Tibial artery (tissue), 4 donors: Measurements from ENCODE around the gene USP17L30.
"Not testable (repeated sequence)": the region's sequence is repeated elsewhere in the genome, so short reads cannot be mapped to it uniquely, and the experiment has no call there.

Experiments
- DNase-seq, 2 donors: peaks; one replicate each; pipeline ENCODE4 v3.0.0-alpha.2; 2019
- H3K27ac ChIP-seq, 2 donors: fragments of 200-600 bp; sonication (generic) in 1 of 2; 1 replicate in 1 of 2; 2 replicates in 1 of 2; pipeline ENCODE4 v1.5.1; 2018 to 2019; ENCODE audit warnings: mild to moderate bottlenecking in 1 of 2
- H3K27me3 ChIP-seq, 2 donors: fragments of 200-600 bp; sonication (generic) in 1 of 2; one replicate each; pipeline versions ENCODE4 v1.5.1 to v1.6.0; 2016 to 2019
- H3K36me3 ChIP-seq, 3 donors: fragments of 200-600 bp; sonication (generic) in 2 of 3; one replicate each; pipeline ENCODE4 v1.5.1; 2016 to 2019; ENCODE audit warnings: mild to moderate bottlenecking in 2 of 3
- H3K4me1 ChIP-seq, 4 donors: fragments of 200-600 bp; sonication (generic) in 2 of 4; 1 replicate in 3 of 4; 2 replicates in 1 of 4; pipeline ENCODE4 v1.5.1; 2016 to 2019
- H3K4me3 ChIP-seq, 2 donors: fragments of 200-600 bp; sonication (generic) in 1 of 2; 1 replicate in 1 of 2; 2 replicates in 1 of 2; pipeline ENCODE4 v1.5.1; 2018 to 2019; ENCODE audit warnings: mild to moderate bottlenecking in 2 of 2
- H3K9me3 ChIP-seq, 3 donors: fragments of 200-600 bp; sonication (generic) in 1 of 3; one replicate each; pipeline ENCODE4 v1.5.1; 2016 to 2019
- CTCF ChIP-seq, 2 experiments: fragments of 200-600 bp in 1 of 2; fragments of 450-650 bp in 1 of 2; IDR thresholded peaks; one replicate each; pipeline ENCODE4 v1.5.1; 2017 to 2019; ENCODE audit warnings: antibody characterized with exemption in 2 of 2, mild to moderate bottlenecking in 1 of 2, moderate library complexity in 1 of 2
- intact Hi-C: fragments of 100-400 bp; cut with DNase I; formaldehyde crosslinking; loops from one replicate; pipeline ENCODE4 v1.15.0; 2023; ENCODE audit warnings: low total_unique reads

The USP17L30 gene

GRCh38 chr4:9381012-9381534 is 18.1 kb downstream of the USP17L30 start:
- peak in 1 of 2 donors; percentile 65 for DNase-seq
- intact Hi-C loops = not testable (repeated sequence)

GRCh38 chr4:9384126-9384525 is 21.2 kb downstream of the USP17L30 start:
- TF ChIP-seq CTCF (IDR thresholded peaks at IDR 0.05) = no peak
- intact Hi-C loops = no loop called here
- DNase-seq = no peak
- Histone ChIP-seq H3K9me3 (no peaks in the 10 kb centered on the region), H3K36me3 (no peaks in the 10 kb centered on the region), H3K4me1 (no peaks in the 10 kb centered on the region), H3K4me3 (no peak overlapping the region), H3K27ac (no peak overlapping the region), H3K27me3 (no peaks in the 10 kb centered on the region)

More at GRCh38 chr4:9381012-9381534, 18.1 kb downstream of the USP17L30 start:
- peak overlapping the region; percentile 40 to 47 for H3K4me3 ChIP-seq
- H3K27me3 ChIP-seq, H3K4me1 ChIP-seq, H3K27ac ChIP-seq, H3K36me3 ChIP-seq, H3K9me3 ChIP-seq: not testable (repeated sequence)
- TF ChIP-seq CTCF (IDR thresholded peaks at IDR 0.05) = peak; percentile 16 to 42

- H3K9me3 ChIP-seq, intact Hi-C loops, DNase-seq, H3K36me3 ChIP-seq, H3K27ac ChIP-seq, H3K27me3 ChIP-seq, H3K4me3 ChIP-seq, H3K4me1 ChIP-seq: not testable (repeated sequence)
Measured at GRCh38 chr4:9389001-9389400, 26.1 kb downstream of the USP17L30 start.

- H3K36me3 ChIP-seq, intact Hi-C loops, H3K4me1 ChIP-seq, H3K27ac ChIP-seq, H3K9me3 ChIP-seq, H3K27me3 ChIP-seq, H3K4me3 ChIP-seq: not testable (repeated sequence)
- peak in 1 of 2 donors; percentile 55 for DNase-seq
Measured at GRCh38 chr4:9405774-9406173, 42.8 kb downstream of the USP17L30 start.

- H3K27ac ChIP-seq, H3K4me1 ChIP-seq, H3K27me3 ChIP-seq, H3K36me3 ChIP-seq, H3K4me3 ChIP-seq, DNase-seq, H3K9me3 ChIP-seq, intact Hi-C loops: not testable (repeated sequence)
Measured at GRCh38 chr4:9406491-9406890, 43.6 kb downstream of the USP17L30 start.

- Histone ChIP-seq H3K4me3 (no peak overlapping the region), H3K4me1 (no peaks in the 10 kb centered on the region), H3K27me3 (no peaks in the 10 kb centered on the region), H3K9me3 (no peaks in the 10 kb centered on the region), H3K27ac (no peak overlapping the region), H3K36me3 (no peaks in the 10 kb centered on the region)
- TF ChIP-seq CTCF (IDR thresholded peaks at IDR 0.05) = no peak
- no peak for DNase-seq
- intact Hi-C loops = no loop called here
Measured at GRCh38 chr4:9409793-9410192, 46.9 kb downstream of the USP17L30 start.
